GM12891 (cell line): ENCODE results near the gene SLC17A4.

Experiments
- POLR2A ChIP-seq: IDR thresholded peaks from 2 replicates; pipeline ENCODE4 v1.6.1; 2011; ENCODE audit warnings: low read depth, low read length, control low read depth
- POLR2AphosphoS5 ChIP-seq: IDR thresholded peaks from 2 replicates; pipeline ENCODE4 v1.6.1; 2011; ENCODE audit warnings: low read depth, low read length, control low read depth
- SPI1 ChIP-seq: IDR thresholded peaks from 2 replicates; pipeline ENCODE4 v1.6.1; 2011; ENCODE audit warnings: low read depth, low read length, control low read depth
- TAF1 ChIP-seq: IDR thresholded peaks from 2 replicates; pipeline ENCODE4 v1.6.1; 2011; ENCODE audit warnings: low read depth, low read length, control low read depth

GRCh38 chr6:25793970-25794369 lies 39.4 kb downstream of the SLC17A4 start:
- TF ChIP-seq POLR2A (no peak), POLR2AphosphoS5 (no peak), TAF1 (no peak), SPI1 (no peak)
